Nephron progenitor cell (in vitro differentiated cells): ENCODE data around the gene RNF182.

Experiments
- DNase-seq: peaks from one replicate; pipeline ENCODE4 v3.0.0; 2021
- H3K27ac Mint-ChIP-seq: 2 replicates; pipeline ENCODE4 v1.8.0; 2021; ENCODE audit warnings: mild to moderate bottlenecking, moderate library complexity, mixed read lengths
- H3K27me3 Mint-ChIP-seq: 2 replicates; pipeline ENCODE4 v1.8.0; 2021; ENCODE audit warnings: mild to moderate bottlenecking, low read depth, mixed read lengths; ENCODE audit not compliant: poor library complexity
- H3K36me3 Mint-ChIP-seq: 2 replicates; pipeline ENCODE4 v1.8.0; 2021; ENCODE audit warnings: low read depth, mixed read lengths
- H3K4me1 Mint-ChIP-seq: 2 replicates; pipeline ENCODE4 v1.8.0; 2021; ENCODE audit warnings: mixed read lengths
- H3K4me3 Mint-ChIP-seq: 2 replicates; pipeline ENCODE4 v1.8.0; 2021; ENCODE audit warnings: mild to moderate bottlenecking, moderate library complexity, mixed read lengths
- H3K9me3 Mint-ChIP-seq: 2 replicates; pipeline ENCODE4 v1.8.0; 2021; ENCODE audit warnings: mild to moderate bottlenecking, moderate library complexity, mixed read lengths
- TF ChIP-seq, protein P1 (sequence below): fragments of 200-600 bp; sonication (generic); IDR thresholded peaks from 2 replicates; pipeline ENCODE4 v1.5.0; 2021; ENCODE audit warnings: antibody characterized with exemption

The RNF182 gene

DNA sequence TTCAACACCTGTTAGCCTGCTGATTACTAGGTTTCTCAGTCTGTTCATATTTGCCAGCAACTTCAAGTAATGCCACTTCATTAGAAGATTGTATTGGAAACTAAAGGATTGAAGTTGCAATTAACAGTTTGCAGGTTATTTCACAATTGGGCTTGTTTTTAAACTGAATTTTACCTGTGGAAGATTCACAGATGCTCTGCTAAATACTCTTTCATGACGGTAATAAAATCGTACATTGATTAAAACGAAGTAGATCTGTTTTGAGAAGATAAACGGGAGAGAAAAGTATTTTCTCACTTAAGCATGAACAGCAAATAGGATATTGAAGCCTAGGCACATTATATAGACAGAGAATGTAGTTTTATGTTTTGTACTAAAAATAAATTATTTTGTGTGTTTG lies 1.6 kb downstream of the RNF182 start:
- no peak for DNase-seq
- no peak overlapping the region for H3K27ac Mint-ChIP-seq
- TF ChIP-seq, protein P1, sequence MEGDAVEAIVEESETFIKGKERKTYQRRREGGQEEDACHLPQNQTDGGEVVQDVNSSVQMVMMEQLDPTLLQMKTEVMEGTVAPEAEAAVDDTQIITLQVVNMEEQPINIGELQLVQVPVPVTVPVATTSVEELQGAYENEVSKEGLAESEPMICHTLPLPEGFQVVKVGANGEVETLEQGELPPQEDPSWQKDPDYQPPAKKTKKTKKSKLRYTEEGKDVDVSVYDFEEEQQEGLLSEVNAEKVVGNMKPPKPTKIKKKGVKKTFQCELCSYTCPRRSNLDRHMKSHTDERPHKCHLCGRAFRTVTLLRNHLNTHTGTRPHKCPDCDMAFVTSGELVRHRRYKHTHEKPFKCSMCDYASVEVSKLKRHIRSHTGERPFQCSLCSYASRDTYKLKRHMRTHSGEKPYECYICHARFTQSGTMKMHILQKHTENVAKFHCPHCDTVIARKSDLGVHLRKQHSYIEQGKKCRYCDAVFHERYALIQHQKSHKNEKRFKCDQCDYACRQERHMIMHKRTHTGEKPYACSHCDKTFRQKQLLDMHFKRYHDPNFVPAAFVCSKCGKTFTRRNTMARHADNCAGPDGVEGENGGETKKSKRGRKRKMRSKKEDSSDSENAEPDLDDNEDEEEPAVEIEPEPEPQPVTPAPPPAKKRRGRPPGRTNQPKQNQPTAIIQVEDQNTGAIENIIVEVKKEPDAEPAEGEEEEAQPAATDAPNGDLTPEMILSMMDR, result no peak
- H3K27me3 Mint-ChIP-seq, result peaks cover 28% of the 10 kb centered on the region
- no peak overlapping the region for H3K4me3 Mint-ChIP-seq
- no peaks in the 10 kb centered on the region for H3K36me3 Mint-ChIP-seq
- H3K4me1 Mint-ChIP-seq, result peaks cover 25% of the 10 kb centered on the region
- no peaks in the 10 kb centered on the region for H3K9me3 Mint-ChIP-seq

DNA sequence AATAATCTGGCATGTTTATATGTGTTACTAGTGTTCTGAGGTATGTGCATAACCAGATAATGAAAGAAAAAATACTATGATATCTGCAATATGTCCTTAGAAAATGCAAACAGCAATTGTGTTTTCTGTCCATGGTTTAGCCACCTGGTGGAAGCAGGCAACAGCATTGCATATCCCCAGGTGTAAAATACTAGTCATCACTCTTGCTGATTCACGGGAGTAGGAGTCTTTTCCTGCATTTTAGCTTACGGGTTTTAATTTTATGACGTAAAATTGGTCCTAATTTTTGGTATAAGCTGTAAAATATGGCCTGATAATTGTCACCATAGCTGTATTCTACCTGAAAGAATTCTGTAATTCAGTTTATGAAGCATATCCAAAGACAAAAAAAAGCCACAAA lies 2.5 kb downstream of the RNF182 start:
- no peak for DNase-seq
- TF ChIP-seq, protein P1, result no peak
- Mint-ChIP-seq H3K4me3 (no peak overlapping the region), H3K27ac (no peak overlapping the region), H3K9me3 (peaks cover 5% of the 10 kb centered on the region), H3K36me3 (peaks cover 6% of the 10 kb centered on the region), H3K4me1 (peaks cover 25% of the 10 kb centered on the region), H3K27me3 (peaks cover 28% of the 10 kb centered on the region)

DNA sequence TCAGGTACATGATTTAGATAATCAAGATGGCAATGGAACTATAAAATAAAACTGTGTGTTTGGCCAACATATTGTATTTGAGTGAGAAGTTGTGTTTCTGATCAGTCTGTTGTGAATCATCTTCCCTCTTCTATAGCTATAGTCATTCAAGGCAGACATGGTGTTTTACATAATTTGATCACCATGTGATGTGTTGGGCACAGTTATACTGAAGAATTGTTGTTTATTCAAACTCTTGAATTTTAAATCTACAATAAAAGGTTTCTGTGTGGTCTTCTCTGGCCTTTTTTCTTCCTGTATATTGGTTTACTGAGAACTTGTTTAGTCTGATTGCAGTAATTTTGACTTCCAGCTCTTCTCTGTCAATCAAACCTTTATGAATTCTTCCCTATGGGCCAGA lies 4.4 kb downstream of the RNF182 start:
- DNase-seq, result no peak
- peaks cover 7% of the 10 kb centered on the region for H3K36me3 Mint-ChIP-seq
- TF ChIP-seq, protein P1, result no peak
- H3K9me3 Mint-ChIP-seq, result peaks cover 5% of the 10 kb centered on the region
- no peak overlapping the region for H3K27ac Mint-ChIP-seq
- H3K27me3 Mint-ChIP-seq, result peaks cover 28% of the 10 kb centered on the region
- peaks cover 16% of the 10 kb centered on the region for H3K4me1 Mint-ChIP-seq
- H3K4me3 Mint-ChIP-seq, result no peak overlapping the region

DNA sequence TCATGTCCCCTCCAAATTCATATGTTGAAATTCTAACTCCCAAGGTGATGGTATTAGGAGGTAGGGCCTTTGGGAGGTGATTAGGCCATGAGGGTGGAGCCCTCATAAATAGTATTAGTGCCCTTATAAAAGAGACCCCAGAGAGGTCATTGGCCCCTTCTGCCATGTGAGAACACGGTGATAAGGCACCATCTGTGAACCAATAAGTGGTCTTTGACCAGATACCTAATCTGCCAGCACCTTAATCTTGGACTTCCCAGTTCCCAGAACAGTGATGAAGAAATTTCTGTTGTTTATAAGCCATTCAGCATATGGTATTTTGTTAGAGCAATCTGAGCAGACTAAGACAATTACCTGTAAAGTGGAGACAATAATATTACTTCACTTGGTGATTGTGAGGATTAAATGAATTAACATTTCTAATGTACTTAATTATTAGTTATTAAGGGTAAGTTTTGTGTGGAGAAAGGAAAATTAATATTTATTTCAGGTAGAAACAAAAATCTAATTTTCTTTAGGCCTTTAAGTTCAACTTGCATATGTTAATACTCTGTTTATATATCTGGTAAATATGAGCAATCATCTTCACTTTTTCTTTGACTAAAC lies 7.1 kb downstream of the RNF182 start:
- TF ChIP-seq, protein P1, result no peak
- peaks cover 10% of the 10 kb centered on the region for H3K36me3 Mint-ChIP-seq
- no peak overlapping the region for H3K27ac Mint-ChIP-seq
- no peaks in the 10 kb centered on the region for H3K4me1 Mint-ChIP-seq
- H3K27me3 Mint-ChIP-seq, result peaks cover 11% of the 10 kb centered on the region
- H3K9me3 Mint-ChIP-seq, result peaks cover 5% of the 10 kb centered on the region
- no peak for DNase-seq
- H3K4me3 Mint-ChIP-seq, result no peak overlapping the region

DNA sequence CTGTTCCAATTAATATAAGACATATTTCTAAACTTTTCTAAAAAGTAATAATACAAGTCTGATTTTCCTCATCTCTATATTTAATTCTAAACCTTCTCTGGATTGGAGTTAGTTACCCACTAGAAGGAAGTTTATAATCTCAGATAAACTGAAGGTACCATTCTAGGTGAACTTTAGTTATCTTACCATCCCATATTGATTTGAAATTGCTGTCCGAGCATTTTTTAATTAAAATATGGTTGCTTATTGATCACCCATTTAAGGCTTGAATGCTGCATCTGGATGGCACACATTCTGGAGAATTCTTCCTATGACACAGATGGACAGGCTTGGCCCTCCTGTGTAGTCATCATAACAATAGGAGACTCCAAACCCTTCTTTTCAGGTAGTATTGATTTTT lies 8.0 kb downstream of the RNF182 start:
- peaks cover 10% of the 10 kb centered on the region for H3K36me3 Mint-ChIP-seq
- H3K9me3 Mint-ChIP-seq, result peaks cover 5% of the 10 kb centered on the region
- no peak overlapping the region for H3K4me3 Mint-ChIP-seq
- peaks cover 2% of the 10 kb centered on the region for H3K27me3 Mint-ChIP-seq
- H3K4me1 Mint-ChIP-seq, result no peaks in the 10 kb centered on the region
- TF ChIP-seq, protein P1, result no peak
- H3K27ac Mint-ChIP-seq, result no peak overlapping the region
- no peak for DNase-seq

DNA sequence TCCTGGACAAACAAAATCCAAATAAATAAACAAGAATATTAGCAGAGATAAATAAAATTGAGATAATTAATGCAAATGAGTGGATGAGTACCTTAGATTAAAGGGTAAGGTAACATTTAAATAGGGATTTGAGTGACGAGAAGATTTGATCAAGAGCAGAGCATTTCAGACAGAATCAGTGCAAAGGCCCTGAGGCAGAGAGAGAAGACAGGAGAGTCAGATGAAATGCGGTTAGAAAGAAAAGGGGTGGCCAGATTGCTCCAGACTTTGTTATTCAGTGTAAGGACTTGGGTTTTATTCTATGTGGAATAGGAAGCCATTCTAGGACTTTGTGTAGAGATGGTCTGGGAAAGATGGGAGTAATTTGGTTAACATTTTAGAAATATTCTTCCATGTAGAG lies 10.0 kb downstream of the RNF182 start:
- H3K4me1 Mint-ChIP-seq, result no peaks in the 10 kb centered on the region
- TF ChIP-seq, protein P1, result no peak

More for the DNA sequence above, 10.0 kb downstream of the RNF182 start:
- no peaks in the 10 kb centered on the region for H3K27me3 Mint-ChIP-seq
- no peak overlapping the region for H3K4me3 Mint-ChIP-seq
- H3K9me3 Mint-ChIP-seq, result peaks cover 15% of the 10 kb centered on the region
- DNase-seq, result no peak
- H3K36me3 Mint-ChIP-seq, result peaks cover 11% of the 10 kb centered on the region
- no peak overlapping the region for H3K27ac Mint-ChIP-seq
